NCI-H524 treated with DMSO at 0.1 percent for 48 hours (cell line): ENCODE measurements around the gene TMEM11.
A peak's percentile ranks its signal among the peaks of the same experiment; 100 is the strongest.

ENCODE experiments used
- DNase-seq: peaks from one replicate; lab custom pipeline; 2025; lab: John Stamatoyannopoulos, UW

The TMEM11 gene, protein sequence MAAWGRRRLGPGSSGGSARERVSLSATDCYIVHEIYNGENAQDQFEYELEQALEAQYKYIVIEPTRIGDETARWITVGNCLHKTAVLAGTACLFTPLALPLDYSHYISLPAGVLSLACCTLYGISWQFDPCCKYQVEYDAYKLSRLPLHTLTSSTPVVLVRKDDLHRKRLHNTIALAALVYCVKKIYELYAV

DNA sequence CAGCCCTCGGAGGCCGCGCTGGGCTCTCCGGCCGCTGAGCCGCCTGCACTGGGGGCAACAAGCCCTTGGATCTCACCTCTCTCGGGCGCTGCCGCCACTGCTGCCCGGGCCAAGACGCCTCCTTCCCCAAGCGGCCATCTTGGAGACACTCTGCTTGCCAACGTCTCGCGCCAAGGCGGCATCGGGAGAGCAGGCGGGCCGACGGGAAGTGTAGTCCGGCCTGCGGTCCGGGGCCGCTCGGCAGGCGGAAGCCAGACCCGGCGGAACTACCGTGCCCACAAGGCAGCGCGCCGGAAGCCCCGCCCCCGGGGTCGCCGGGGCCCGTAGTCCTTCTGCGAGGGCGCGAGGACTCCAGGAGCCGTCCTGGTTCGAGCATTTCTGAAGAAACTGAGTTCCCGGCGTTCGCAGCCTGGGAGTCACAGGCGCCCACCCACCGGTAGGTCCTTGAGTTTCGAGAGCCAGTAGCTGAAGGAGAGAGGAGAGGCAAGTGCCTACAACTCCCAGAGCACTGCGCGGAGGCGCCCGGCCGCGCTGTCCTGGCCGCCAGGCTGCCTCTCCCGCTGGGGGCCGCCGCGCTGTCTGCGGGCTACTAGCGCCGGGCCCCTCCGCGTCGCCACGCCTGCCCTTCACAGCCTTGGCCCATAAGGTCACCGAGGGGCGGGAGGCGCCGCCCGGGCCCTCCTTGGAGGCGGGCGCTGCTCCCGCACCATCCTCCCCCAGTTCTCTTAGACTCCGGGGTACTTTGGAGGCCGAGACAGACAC is at the start of gene TMEM11:
TSS of gene TMEM11 (minus strand) at position 147 of the 762 bp plus-strand sequence. CDS start at position 138, 9 bp downstream.
- peak; percentile 87 for DNase-seq

DNA sequence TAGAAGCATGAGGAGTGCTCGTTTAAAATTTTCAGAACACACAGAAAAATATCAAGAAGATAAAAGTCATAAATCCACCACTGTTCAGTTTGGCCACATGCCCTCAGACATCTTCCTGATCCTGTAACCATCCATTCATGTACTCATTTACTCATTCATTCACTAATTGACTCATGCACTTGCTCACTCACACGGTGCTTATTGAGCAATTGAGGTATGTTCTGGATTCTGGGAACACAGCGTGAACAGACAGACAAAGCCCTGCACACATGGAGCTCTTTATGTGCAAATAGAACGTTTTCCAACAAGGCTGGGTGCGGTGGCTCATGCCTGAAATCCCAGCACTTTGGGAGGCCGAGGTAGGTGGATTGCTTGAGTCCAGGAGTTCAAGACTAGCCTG is 49.4 kb upstream of the TMEM11 start:
- DNase-seq, result no peak

DNA sequence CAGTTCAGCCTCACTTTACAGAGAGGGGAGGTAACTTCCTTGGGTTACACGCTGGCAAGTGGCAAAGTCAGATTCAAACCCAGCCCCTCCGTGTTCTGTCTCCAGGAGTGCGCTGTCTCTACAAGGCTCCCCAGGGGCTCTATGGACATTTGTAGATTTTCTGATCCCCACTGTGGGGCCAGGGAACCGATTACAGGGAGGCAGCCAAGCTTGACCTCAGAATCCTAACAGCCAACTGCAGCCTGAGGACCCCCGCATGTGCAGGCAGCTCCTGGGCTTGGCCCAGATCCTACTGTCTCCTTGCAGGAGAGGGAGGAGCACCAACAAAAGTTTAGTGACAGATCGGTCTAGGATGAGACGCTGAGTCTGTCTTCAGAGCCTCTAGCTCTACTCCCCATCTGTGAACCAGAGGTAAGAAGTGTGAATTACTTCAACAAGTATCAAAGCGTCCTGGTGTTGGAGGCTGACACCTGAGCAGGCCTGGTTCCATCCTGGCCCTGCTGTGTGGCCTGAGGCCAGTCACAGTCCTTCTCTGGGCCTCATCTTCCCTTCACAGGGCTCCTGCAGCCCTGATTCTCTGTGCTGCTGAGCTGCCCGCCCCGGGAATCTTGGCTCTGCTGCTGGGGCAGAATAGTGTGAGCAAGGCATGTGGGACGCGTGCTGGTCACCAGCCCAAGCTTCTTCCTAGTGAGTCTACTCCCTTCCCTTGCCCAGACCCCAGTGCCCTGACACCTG is 48.5 kb upstream of the TMEM11 start:
- DNase-seq, result no peak

DNA sequence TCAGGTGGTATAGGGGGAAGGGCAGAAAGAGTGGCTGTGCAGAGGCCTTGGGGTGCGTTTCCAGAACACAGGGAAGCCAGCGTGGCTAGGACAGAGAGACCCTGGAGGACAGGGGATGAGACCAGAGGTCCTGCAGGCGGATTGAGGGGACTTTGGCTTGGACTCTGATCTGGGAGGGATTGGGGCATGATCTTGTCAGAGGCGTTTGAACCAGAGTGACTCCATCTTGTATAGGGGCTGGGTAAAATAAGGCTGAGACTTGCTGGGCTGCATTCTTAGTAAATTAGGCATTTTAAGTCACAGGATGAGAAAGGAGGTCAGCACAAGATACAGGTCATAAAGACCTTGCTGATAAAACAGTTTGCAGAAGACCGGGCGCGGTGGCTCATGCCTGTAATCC is 44.6 kb upstream of the TMEM11 start:
- no peak for DNase-seq

DNA sequence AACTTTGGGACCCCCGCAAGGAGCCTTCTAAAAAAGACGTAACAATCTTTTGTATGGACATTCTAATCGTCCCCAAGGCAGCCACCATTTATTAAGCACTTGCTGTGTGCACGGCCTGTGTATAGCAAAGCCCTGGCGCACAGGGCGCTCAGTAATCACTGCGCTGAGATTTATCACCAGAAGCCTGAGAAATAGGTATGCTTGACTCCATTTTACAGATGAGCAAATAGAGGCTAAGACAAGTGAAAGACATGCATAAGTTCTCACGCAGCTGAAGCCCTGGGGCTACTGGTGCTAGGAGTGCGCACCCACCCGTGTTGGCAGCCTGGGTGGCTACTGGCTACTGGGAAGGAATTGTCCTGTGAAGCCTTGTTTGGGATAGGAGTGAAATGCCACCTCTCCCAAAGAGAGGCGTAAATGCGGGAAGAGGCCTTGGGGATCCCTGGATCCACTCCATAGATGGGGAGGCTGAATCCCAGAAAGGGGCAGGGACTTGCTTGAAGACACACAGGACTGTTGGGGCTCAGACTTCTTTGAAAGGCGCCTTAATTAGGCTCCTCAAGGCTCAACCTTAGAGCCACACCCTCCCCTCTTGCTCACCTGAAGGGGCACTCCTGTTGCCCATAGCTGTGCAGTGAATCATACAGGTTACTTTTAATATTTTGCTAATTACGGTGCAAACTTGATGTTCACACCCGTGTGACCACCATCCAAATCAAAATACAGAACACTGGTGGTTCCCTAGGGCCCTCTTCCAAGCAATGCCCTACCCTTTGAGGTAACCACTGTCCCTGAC is 39.9 kb upstream of the TMEM11 start:
- no peak for DNase-seq

DNA sequence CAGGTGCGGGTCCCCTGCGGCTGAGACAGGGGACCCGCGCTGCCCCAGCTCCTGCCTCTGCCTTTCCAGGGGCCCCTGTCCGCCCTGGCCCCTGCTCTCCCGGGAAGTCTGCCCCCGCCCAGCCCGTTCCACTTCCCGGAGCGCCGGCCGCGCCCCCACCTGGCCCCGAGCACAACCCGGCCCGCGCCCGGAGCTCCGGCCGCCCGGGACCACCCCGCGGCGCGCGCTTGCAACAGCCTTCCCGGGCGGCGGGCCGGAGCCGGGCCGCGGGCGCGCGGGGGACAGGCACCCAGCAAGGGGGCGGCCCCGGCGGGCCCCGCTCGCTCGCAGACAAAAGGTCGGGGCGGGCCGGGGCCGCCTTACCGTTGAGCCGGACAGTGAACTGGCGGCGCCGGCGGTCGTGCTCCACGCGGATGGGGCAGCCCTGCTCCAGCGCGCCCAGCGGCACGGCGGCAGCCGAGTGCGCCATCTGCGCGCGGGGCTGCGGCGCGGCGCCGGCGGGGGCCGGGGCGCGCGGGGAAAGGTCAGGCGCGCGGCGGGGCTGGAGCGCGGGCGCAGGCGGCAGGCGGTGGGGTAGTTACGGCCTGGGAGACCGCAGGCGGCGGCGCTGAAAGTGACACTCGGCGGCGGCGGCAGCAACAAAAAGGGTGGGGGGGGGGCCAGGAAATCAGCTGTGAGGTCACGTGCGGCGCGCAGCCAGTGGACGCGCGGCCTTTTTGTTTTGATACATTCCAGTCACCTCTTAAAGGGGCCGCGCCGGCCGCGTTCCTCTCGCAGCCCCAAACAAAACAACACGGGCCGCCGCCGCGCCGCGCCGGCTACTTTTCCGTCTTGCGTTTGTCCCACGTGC is 39.1 kb upstream of the TMEM11 start, which contains the start of gene NATD1:
TSS of gene NATD1 (minus strand) at position 615 of the 850 bp plus-strand sequence. CDS start at position 469, 146 bp downstream.
- DNase-seq, result peak; percentile 24

DNA sequence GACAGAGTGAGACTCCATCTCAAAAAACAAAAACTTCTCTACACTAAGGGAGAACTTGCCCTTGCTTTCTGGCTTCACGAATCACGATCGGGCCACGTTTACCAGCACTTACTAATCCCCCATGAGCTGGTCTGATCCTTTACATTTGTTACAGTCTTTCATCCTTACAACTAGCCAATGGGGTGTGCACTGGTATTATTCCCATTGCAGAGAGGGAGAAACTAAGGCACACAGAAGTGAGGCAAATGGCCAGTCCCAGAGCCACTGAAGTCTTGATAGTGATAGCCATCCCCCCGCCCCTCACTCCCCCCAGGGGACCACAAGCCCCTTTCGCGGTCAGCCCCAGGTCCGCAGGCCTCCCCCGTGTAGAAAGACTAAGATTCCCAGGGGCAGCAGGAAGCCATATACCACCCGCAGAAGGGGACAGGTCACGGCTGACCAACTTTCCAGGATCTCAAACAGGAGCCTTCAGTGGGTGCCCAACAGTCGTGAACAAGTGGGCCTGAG is 38.4 kb upstream of the TMEM11 start:
- DNase-seq, result no peak

DNA sequence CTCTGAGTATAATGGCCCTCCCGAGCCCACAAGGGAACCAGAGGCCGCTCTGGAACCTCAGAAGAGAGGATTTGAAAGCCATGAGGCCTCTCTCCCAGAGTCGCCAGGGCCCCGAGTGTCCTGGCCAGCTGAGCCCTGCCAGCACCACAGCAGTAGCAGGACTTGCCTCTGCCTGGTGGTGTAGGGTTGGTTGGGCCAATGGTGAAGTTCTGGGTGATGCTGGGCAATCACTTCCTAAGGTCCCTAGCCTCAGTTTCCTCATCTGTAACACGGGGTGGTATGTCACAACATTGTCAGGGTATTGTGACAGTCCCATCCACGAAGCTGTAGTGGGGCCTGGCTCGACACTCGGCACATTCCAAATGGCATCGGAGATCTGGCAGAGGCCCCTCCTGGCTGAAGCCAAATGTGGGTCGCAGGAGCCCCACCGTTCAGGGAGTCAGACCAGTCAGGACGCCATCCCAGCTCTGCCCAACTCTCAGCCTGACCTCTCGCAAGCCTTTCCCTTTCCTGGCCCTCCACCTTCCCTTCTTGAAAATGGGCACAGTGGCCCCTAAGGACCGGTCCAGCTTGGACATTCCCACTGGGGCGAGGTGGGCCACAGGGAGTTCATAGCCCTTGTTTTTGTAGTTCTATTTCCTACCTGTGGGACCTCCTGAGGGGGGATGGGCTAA is 37.5 kb upstream of the TMEM11 start:
- no peak for DNase-seq

DNA sequence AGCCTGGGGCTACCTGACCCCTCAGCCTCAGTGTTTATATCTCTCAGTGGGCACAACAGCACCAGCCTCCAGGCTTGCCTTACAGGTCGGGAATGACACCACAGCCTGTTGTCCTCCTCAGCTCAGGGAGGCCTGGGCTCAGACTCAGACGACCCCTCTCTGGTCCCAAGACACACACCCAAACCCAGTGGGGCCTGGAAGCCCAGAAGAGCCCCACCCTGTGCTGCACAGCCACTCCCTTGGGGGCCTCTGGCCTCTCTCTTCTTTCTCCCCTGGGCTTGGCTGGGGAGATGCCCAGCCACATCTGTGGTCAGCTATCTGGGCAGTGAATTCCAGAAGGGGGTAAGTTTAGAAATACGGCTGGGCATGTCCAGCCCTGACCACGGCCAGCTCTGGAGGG is 36.9 kb upstream of the TMEM11 start:
- no peak for DNase-seq

DNA sequence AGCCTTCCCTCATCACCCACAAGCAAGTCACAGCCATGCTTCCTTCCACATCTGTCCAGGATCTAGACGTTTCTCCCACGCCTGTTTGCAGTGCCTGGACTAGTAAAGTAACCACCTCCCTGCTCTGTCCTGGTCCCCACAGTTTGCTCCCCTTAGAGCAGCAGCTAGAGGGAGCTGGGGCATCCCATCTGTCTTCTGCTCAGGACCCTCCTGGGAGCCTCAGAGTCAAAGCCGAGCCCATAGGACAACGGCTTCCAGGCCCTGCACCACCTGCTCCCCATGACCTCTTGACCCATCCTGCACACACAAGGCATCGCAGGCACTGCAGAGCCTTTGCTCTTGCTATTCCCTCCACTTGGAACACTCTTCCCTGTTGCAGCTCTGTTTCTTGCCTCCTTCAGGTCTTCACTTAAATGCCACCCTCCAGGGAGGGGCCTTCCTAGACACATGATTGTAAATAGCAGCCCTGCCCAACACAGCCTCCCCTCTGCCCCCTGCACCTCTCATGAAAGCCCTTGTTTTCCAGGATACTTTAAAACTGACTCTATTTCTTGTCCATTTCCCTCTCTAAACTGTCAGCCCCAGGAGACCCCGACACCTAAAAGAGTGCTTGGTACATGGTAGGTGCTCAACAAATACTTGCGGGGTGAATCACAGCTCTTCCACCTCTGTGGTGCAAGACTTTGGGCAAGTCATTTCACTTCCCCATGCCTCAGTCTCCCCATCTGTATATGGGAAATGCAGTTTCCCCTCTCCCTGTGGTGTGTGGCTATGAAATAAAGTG is 36.2 kb upstream of the TMEM11 start:
- DNase-seq, result no peak

DNA sequence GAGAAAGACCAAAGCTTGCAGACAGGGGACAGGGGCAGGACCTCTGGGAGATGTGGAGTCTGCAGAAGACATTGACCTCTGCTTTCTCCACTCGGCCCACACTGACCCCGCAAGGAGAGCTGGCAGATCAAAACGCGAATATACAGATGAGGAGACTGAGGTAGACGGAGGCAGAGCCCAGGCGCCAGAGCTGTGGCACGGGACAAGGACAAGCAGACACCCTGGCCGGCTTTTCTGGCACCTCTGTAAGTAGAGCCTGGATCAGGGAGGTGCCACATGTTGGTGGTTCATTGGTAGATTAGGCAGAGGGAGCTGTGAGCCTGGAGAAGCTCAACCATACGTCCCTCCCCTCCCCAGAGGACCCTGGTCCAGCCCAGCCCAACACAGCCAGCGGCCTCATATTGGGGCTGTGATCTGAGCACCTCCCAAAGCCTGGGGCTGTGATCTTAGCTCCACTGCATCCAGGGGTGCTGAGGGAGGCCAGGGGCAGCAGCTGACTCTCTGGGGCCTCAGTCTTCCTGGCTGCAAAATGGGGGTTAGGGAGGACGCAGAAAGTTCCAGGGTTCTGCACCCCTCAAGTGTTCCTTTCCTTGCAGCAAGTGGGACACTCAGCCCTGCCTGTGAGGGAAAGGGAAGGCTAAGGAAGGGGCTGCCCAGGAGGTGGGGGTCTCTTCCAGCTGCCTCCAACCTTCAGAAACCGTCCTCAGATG is 35.3 kb upstream of the TMEM11 start:
- no peak for DNase-seq

DNA sequence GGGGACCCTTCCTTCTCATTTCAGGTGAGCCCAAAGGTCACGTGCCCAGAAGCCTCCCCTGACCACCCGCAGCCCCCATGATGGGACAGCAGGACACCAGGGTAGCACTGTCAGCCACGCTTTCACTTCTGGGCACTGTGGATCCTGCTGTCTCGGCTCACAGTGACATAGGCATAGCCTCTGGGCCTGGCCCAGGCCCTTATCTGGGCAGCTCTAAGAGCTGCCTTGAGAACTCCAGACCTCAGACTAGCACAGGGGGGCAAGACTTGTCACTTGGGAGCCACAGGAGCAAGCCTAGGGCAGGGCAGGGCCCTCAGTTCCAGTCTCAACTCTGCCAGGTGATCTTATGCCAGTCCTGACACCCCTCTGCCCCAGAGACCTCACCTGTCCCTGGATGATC is 34.5 kb upstream of the TMEM11 start:
- DNase-seq, result no peak

DNA sequence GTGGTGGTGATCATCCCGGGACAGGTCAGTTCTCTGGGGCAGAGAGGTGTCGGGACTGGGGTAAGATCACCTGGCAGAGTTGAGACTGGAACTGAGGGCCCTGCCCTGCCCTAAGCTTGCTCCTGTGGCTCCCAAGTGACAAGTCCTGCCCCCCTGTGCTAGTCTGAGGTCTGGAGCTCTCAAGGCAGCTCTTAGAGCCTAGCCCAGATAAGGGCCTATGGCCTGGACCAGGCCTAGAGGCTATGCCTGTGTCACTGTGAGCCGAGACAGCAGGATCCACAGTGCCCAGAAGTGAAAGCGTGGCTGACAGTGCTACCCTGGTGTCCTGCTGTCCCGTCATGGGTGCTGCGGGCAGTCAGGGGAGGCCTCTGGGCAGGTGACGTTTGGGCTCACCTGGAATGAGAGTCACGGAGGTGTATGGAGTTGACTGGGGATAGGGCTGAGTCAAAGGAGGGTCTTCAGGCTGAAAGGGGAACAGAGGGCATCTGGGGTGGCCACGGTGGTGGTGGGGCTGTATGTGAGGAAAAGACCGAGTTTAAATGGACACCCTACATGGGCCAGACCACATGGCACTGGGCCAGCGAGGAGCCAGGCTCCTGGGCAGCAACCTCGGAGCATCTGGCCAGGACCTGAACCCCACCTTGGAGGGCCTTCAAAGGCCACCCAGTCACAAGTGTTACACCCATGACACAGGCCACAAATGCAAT is 33.7 kb upstream of the TMEM11 start:
- no peak for DNase-seq

DNA sequence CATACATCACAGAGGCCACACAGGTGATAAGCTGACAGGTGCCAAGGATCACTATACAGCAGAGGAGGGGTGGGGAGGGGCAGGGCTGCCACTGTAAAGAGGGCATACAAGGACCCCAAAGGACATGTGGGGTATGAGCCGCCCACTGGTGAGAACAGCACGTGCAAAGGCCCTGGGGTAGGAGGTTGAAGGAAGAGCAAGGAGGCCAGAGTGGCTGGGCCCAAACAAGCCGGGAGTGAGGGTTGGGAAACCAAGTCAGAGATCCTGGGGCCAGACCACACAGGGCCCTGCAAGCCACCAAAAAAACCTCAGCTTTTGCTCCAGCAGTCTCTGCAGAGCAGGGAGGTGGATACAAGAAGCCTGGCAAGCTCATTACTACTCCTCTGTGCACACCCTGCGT is 32.7 kb upstream of the TMEM11 start:
- no peak for DNase-seq

DNA sequence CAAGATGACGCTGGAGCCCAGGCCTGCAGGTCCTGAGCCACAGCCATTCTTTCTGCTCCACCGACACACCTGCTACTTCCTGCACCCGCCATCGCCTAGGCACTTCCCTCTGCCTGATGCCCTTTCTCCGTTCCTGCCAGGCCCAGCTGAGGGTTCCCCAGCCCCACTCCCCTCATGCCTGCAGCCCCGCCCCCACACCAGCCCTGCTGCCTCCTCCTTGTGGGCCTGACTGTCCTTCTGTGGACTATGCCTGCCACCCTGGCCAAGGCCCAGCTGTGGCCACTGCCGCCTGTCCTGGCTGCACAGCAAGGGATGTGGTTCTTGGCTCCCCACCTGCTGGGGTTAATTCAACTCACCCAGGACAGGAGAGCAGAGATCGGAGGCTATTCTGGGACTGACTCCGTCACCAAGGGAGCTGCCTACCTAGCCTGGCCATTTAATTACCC is 31.7 kb upstream of the TMEM11 start:
- DNase-seq, result no peak

DNA sequence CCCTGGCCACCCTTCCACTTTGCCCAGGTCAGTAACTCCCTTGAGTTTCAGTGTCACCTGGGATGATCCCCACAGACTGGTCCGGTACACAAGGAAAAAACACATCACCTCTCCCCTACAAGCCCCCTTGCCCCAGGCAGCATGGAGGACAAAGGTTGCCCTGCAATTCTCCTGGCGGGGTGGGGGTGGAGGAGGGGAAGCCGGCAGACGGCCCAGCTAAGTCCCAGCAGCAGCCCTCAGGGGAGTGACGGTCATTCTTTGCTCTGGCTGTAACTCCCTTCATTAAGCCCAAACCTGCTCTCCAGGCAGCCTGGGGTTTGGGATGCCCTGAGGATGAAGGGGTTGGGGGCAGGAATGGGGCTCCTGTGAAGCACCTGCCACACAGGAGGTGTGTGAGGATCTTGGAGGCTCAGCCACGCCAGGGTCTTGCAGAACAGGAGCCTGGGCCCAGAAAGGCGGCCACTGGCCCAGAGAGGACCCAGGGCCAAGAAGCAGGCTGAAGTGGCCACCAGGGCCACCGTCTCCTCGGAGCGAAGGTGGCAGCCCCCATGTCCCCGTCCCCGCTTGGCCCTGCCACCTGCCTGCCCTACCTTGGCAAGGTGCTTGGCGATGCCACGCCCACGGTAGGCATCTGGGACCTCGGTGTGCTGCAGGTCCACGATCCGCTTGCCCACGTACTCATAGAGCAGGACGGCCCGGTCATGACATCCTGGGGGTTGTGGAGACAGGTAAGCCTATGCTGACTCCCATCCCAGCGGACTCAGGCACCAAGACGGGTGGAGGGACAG is 29.7 kb upstream of the TMEM11 start:
- no peak for DNase-seq

DNA sequence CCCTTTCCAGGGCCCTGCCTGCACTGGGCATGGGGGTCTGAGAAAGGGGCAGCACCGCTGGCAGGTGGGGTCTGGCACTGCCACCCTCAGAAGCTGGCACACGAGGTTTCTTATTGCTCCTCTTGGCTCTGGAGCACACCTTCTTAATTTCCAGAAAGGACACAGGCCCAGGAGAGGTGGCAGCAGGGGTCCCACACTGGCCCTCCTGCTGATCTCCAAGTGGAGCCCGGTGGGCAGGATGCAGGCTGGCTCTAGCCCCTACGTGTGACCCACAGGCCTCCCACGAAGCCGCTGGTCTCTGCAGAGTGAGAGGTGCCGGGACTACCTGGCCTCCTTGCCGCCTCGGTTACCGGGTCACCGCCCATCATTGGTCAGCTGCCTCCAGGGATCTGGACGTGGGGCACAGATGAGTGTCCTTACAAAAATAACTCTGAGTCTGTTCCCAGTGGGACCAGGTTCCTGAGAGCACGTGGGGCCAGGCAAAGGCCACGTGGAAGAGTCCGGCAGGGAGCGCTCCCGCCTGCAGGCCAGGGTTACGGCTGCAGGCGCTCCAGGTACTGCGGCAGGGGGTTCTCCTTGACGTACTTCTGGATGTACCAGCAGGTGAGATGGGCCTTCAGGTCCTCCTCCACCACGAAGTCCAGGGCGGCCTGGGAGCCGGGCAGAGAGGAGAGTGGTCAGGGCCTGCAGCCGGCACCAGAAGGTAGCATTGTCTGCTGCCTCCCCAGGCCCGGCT is 29.0 kb upstream of the TMEM11 start:
- DNase-seq, result no peak
